Spleen (tissue), 11 donors: ENCODE results near the gene HS3ST4. TPM values are rescaled to one million over a fixed set of nuclear protein-coding genes. Genes with fewer than 3 reads are reported as not detected.

ENCODE experiments used
- DNase-seq: peaks from one replicate; pipeline ENCODE4 v3.0.0-alpha.2; 2020
- H3K27ac ChIP-seq, 8 donors: fragments of 200-600 bp; sonication (generic) in 7 of 8; 1 replicate in 4 of 8; 2 replicates in 4 of 8; pipeline versions ENCODE4 v1.5.0 to v1.8.0; 2016 to 2021; ENCODE audit warnings: inconsistent platforms in 4 of 8, mild to moderate bottlenecking in 4 of 8, moderate library complexity in 1 of 8
- H3K27me3 ChIP-seq, 7 donors: fragments of 200-600 bp; sonication (generic) in 6 of 7; replicated peaks in 1 of 7; 1 replicate in 4 of 7; 2 replicates in 3 of 7; pipeline versions ENCODE4 v1.5.0 to v1.8.0; 2016 to 2021; ENCODE audit warnings: inconsistent platforms in 3 of 7, mild to moderate bottlenecking in 1 of 7
- H3K36me3 ChIP-seq, 6 donors: fragments of 200-600 bp; sonication (generic) in 5 of 6; 1 replicate in 4 of 6; 2 replicates in 2 of 6; pipeline versions ENCODE4 v1.5.0 to v1.8.0; 2016 to 2021; ENCODE audit warnings: inconsistent platforms in 2 of 6
- H3K4me1 ChIP-seq, 6 donors: fragments of 200-600 bp; sonication (generic) in 5 of 6; 1 replicate in 3 of 6; 2 replicates in 3 of 6; pipeline versions ENCODE4 v1.5.0 to v1.8.0; 2016 to 2021; ENCODE audit warnings: inconsistent platforms in 3 of 6
- H3K4me3 ChIP-seq, 8 donors: fragments of 200-600 bp; sonication (generic) in 7 of 8; 1 replicate in 4 of 8; 2 replicates in 4 of 8; pipeline versions ENCODE4 v1.5.0 to v1.8.0; 2016 to 2021; ENCODE audit warnings: inconsistent platforms in 4 of 8, mild to moderate bottlenecking in 4 of 8, moderate library complexity in 2 of 8
- H3K9me3 ChIP-seq, 8 donors: fragments of 200-600 bp; sonication (generic) in 7 of 8; 1 replicate in 4 of 8; 2 replicates in 4 of 8; pipeline versions ENCODE4 v1.5.0 to v1.8.0; 2016 to 2021; ENCODE audit warnings: inconsistent platforms in 4 of 8
- CTCF ChIP-seq, 11 experiments: fragments of 200-600 bp in 7 of 11; fragments of 450-650 bp in 4 of 11; sonication (generic) in 4 of 11; IDR thresholded peaks in 8 of 11; conservative IDR thresholded peaks in 3 of 11; 1 replicate in 7 of 11; 2 replicates in 4 of 11; pipeline versions ENCODE4 v1.4.0 to v1.8.0; 2016 to 2021; ENCODE audit warnings: antibody characterized with exemption in 11 of 11, inconsistent platforms in 4 of 11, mild to moderate bottlenecking in 1 of 11
- POLR2A ChIP-seq, 3 donors: fragments of 450-650 bp; IDR thresholded peaks; one replicate each; pipeline ENCODE4 v1.5.1; 2017; ENCODE audit warnings: antibody characterized with exemption in 3 of 3, mild to moderate bottlenecking in 1 of 3
- POLR2AphosphoS5 ChIP-seq, 3 donors: sonication (generic); formaldehyde crosslinking; IDR thresholded peaks; one replicate each; pipeline ENCODE4 v1.5.1; 2017; ENCODE audit warnings: antibody characterized with exemption in 3 of 3
- WGBS, 5 donors: extraction: QIAGEN DNeasy Blood & Tissue Kit in 3 of 5; methylation state at CpG; one replicate each; pipeline versions ENCODE4 v1.1.5 to v1.1.7; 2013 to 2018; 5-methylcytosine and 5-hydroxymethylcytosine counted together
- intact Hi-C: fragments of 100-400 bp; cut with DNase I; formaldehyde crosslinking; loops from one replicate; pipeline ENCODE4 v1.15.0; 2023; ENCODE audit warnings: low total_unique reads
- microRNA-seq, 3 donors: library from miRNA; unstranded; fragments of <30 nt; microRNA quantifications; one replicate each; pipeline versions ENCODE4 to v1.1.0, GENCODE V29; 2019 to 2020
- polyA plus RNA-seq, 3 donors: library from polyadenylated mRNA; stranded (reverse); fragments of 200-250 nt; gene quantifications; one replicate each; pipeline ENCODE4 v1.2.1, GENCODE V29; 2013
- small RNA-seq, 4 donors: library from RNA; depleted of rRNA; stranded (forward); fragments of <200 nt; gene quantifications; one replicate each; pipeline ENCODE3, GENCODE V24; 2016
- total RNA-seq, 7 donors: library from RNA; depleted of rRNA in 3 of 7; stranded (reverse); fragments of >200 nt in 3 of 7; fragmentation: NEBNext Ultra II Directional in 4 of 7; extraction: Animal tissue kit (Norgen Biotek cat#: 25700) in 4 of 7; gene quantifications; one replicate each; pipeline versions ENCODE4 v1.1.0 to v1.2.1, GENCODE V29; 2016 to 2021
- donor health status: healthy with polysubstance abuse.
- donor health status: DM: no; HTN: no; CAD: no; lungs with moderate emphysema.
- donor health status: DM: no; HTN: no; CAD: no.
- donor health status: Bipolar disorder and iron deficiency.
- donor health status: healthy.
- donor health status: DM: no; HTN: no; CAD: no.
- donor health status: DM: yes; HTN: yes; CAD: no.

Gene HS3ST4
- total and polyA plus RNA-seq, 10 donors = 0.08 to 4.2 (median 1.9) TPM

GRCh38 chr16:26186091-26186615 lies 494.4 kb downstream of the HS3ST4 start:
- intact Hi-C loops = no loop called here
- Histone ChIP-seq H3K9me3 (peaks cover 0 to 3% (median 0%) of the 10 kb centered on the region in 8 donors), H3K27ac (no peak overlapping the region), H3K4me1 (no peaks in the 10 kb centered on the region), H3K27me3 (peaks cover 0 to 13% (median 0%) of the 10 kb centered on the region in 7 donors), H3K36me3 (no peaks in the 10 kb centered on the region), H3K4me3 (no peak overlapping the region)
- 53 to 69% (median 66%) methylated on average over 1 of the region's 1 CpG for WGBS, 5 donors
- DNase-seq = no peak
- no peak for TF ChIP-seq POLR2AphosphoS5 (IDR thresholded peaks at IDR 0.05)
- no peak for TF ChIP-seq CTCF (IDR thresholded peaks at IDR 0.05 in 8 of 11, conservative IDR thresholded peaks at IDR 0.05 in 3 of 11)
- TF ChIP-seq POLR2A (IDR thresholded peaks at IDR 0.05) = no peak

Small RNA genes lying within 50 kb of the gene (microRNA-seq; reads per million reads assigned to microRNA genes)
- gene MIR548W = 0 reads per million in 3 donors

Small RNA genes lying within 50 kb of the gene (small RNA-seq; reads per million reads assigned to genes)
- gene HMGN2P3 (0 reads per million in 4 donors), gene MIR548W (0 reads per million in 4 donors), gene RNA5SP405 (0 to 0.08 (median 0) reads per million in 4 donors)
